Breast epithelium (tissue), 3 donors: ENCODE results near the gene CLCNKA.

Source experiments
- CTCF ChIP-seq, 3 donors: fragments of 450-650 bp; IDR thresholded peaks; one replicate each; pipeline ENCODE4 v1.5.1; 2016 to 2017; ENCODE audit warnings: antibody characterized with exemption in 3 of 3, mild to moderate bottlenecking in 3 of 3, moderate library complexity in 3 of 3
- POLR2A ChIP-seq: fragments of 450-650 bp; IDR thresholded peaks from one replicate; pipeline ENCODE4 v1.6.1; 2016; ENCODE audit warnings: antibody characterized with exemption, mild to moderate bottlenecking, moderate library complexity

DNA sequence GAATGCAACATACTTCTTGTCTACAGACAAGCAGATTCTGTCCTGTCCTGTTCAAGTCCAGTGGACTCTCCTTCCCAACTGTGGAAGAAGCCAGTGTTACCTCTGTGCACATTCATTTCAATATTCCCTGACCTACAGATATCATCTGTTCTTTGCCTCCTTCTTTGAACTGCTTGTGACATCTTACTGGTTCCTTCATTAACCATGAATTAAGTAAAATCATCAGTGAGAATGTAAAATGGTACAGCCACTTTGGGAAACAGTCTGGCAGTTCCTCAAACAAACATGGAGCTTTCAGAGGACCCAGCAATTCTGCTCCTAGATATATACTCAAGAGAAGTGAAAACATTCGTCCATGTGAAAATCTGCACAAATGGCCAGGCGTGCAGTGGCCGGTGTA is 11.0 kb upstream of the CLCNKA start:
- TF ChIP-seq CTCF (IDR thresholded peaks at IDR 0.05), result no peak
- no peak for TF ChIP-seq POLR2A
